ENCODE measurements around the gene EFHC2.

DNA sequence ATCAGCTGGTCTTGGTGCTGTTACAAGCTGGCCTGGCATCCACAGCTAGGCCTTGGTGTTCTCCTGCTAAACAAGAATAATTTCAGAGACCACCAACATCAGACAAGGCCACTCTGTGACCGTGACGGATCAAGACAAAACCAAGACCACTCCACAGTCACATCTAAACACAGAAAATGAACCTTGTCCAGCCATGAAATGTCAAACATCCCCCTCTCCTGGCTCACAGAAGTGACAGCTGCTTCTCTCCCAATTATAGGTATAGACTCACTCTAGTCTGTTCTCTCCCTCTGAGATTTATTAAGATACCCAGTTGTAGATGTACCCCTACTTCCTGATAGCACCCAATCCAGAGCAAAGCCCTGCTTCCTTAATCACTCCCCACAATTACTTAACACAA, 40.4 kb downstream of the EFHC2 start:
- TF ChIP-seq, protein P1, sequence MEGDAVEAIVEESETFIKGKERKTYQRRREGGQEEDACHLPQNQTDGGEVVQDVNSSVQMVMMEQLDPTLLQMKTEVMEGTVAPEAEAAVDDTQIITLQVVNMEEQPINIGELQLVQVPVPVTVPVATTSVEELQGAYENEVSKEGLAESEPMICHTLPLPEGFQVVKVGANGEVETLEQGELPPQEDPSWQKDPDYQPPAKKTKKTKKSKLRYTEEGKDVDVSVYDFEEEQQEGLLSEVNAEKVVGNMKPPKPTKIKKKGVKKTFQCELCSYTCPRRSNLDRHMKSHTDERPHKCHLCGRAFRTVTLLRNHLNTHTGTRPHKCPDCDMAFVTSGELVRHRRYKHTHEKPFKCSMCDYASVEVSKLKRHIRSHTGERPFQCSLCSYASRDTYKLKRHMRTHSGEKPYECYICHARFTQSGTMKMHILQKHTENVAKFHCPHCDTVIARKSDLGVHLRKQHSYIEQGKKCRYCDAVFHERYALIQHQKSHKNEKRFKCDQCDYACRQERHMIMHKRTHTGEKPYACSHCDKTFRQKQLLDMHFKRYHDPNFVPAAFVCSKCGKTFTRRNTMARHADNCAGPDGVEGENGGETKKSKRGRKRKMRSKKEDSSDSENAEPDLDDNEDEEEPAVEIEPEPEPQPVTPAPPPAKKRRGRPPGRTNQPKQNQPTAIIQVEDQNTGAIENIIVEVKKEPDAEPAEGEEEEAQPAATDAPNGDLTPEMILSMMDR (conservative IDR thresholded peaks at IDR 0.05; ENCODE audit: low read length), result no peak
- no peak for TF ChIP-seq EZH2phosphoT487 (IDR thresholded peaks at IDR 0.05; ENCODE audit: borderline replicate concordance, low read depth, low read length)
